Inferior parietal cortex (tissue), 1 donor: ENCODE measurements around the gene PLAAT2.
"Not testable (repeated sequence)": the region's sequence is repeated elsewhere in the genome, so short reads cannot be mapped to it uniquely, and the experiment has no call there.

ENCODE experiments used
- DNase-seq: peaks from one replicate; pipeline ENCODE4 v3.0.0-alpha.2; 2016; ENCODE audit errors: extremely low spot score

The PLAAT2 gene

DNA sequence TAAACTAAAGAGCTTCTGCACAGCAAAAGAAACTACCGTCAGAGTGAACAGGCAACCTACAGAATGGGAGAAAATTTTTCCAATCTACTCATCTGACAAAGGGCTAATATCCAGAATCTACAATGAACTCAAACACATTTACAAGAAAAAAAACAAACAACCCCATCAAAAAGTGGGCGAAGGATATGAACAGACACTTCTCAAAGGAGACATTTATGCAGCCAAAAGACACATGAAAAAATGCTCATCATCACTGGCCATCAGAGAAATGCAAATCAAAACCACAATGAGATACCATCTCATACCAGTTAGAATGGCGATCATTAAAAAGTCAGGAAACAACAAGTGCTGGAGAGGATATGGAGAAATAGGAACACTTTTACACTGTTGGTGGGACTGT is 15.7 kb upstream of the PLAAT2 start:
- not testable (repeated sequence) for DNase-seq

DNA sequence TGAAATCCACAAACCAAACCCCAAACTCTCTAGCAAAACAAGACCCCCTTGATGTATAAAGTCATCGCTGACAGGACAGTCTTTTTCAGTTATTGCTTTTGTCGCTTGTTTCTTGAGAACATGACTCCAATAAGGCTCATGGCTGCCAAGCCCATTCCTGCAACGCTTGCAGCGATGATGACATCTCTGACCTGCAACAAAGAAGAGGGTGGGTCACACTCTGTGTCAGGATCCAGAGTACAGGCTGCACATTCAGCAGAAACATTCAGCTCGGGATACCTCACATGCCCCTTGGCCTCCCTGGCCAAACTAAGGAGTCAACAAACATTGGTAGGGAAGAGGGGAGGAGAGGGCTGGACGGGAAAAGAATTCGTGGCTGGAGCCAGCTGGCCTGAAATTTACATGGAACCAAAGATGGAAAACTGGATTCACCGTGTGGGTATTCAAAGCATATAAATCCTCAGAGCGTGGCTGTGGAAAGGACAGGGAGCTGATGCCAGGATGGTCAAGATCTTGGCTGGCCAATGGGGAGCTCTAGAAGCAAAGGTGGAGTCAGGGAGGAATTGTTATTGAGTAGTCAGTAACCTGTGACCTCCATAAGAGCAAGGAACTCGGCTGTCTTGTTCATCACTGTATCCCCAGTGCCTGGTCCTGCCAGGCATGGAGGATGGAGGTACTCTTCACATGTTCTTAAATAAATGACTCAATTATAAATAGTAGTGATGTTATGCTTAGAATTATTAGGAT is 11.8 kb upstream of the PLAAT2 start:
- DNase-seq, result no peak

DNA sequence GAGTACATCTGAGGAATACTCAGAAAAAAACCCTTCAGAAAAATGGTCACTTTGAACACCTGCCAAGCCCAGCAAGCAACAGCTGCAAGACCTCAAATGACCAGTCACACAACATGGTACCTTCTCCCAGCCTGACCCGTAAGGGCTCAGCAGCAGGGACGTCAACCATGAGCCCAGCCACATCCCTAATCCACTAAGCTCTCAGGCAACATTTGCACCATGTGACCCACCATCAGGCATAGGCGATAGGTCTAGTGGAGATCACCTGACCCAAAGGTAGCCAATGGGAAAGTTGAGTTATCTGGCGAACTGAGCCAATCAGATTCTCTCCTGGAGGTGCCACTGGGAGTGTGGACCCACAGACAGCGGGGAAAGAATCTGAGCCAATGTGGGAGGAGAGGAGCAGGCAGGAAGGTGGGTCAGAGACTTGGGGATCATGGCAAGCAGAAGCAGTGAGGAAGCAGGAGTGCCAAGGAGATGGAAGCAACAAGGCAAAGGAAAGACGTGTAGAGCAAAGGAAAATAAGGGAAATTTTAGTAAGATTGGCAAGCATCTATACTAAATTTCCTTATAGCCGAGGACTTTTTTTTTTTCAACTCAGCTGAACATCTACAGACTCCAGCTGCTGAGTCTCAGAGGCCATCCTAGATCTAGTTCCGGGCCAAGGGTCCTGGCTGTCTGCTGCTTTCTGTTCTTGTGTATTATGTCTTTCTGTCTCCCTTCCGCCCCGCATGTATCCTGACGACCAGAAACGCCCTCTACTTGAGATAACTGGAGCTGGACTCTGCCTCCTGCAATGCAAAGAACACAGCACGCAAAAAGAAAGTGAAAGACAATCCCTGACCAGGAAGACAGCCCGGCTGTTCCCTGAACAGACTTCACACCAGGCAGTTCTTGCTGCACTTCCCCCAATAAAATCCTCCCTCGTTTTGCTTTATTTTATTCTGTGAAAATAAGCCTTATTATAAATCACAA is 11.0 kb upstream of the PLAAT2 start:
- no peak for DNase-seq

DNA sequence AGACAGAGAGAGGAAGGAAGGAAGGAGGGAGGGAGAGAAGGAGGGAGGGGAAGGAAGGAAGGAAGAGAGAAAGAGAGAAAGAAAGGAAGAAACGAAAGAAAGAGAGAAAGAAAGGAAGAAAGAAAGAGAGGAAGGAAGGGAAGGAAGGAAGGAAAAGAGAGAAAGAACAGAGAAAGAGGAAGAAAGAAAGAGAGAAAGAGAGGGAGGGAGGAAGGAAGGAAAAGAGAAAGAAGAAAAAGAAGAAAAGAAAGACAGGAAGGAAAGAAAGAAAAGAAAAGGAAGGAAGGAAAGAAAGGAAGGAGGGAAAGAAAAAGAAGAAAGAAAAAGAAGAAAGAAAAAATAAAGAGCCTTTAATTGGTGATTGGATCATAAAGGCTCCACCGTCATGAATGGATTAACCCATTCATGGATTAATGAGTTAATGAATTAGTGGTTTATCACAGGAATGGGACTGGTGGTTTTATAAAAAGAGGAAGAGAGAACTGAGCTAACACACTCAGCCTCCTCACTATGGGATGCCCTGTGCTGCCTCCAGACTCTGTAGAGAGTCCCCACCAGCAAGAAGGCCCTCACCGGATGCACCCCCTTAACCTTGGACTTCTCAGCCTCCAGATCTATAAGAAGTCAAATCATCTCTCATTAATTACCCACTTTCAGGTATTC is 9.0 kb upstream of the PLAAT2 start:
- DNase-seq, result no peak

DNA sequence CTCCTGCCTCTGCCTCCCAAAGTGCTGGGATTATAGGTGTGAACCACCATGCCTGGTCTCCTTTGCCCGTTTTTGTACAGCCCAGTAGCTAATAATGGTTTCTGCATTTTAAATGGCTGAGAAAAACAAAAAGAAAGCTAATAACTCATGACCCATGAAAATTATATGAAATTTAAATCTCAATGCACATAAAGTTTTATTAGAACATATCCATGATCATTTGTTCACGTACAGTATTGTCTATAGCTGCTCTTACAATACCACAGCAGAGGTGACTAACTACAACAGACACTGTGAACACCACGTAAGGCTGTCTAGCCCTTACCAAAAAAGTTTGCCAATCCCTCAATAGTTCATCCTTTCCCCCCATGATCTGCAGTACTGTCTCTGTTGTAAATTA is 6.4 kb upstream of the PLAAT2 start:
- no peak for DNase-seq

DNA sequence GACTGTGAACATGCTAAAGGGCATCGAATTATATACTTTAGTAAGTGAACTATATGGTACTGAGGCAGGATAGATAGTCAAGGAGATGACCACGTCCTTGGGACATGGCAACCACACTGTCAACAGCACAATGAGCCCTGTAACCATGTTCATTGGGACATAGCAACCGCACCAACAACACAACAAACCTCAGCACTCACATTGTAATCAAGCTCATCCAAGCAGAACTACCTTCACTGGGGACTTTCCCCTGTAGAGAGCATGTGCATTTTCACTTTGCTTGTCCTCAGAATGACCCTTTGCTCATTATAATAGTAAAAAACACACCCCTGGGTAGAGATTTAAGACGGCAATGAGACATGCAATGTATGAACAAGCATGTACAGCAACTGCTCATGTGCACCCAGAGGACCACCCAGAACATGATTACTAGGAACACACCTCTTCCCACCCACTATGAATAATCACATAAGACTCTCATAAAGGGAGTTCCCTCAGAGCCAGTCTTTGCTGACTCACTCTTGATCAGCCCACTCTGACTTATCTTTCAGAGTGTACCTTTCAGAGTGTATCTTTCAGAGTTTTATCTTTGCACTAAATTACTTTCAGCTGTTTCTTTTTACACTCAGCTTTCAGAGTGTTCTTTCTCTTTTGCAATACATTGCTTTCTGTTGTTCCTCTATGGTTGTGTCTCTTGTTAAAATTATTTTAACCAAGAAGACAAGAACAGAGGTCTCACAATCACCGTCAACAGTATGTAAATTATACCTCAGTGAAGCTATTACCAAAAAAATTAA is 4.1 kb upstream of the PLAAT2 start:
- no peak for DNase-seq

DNA sequence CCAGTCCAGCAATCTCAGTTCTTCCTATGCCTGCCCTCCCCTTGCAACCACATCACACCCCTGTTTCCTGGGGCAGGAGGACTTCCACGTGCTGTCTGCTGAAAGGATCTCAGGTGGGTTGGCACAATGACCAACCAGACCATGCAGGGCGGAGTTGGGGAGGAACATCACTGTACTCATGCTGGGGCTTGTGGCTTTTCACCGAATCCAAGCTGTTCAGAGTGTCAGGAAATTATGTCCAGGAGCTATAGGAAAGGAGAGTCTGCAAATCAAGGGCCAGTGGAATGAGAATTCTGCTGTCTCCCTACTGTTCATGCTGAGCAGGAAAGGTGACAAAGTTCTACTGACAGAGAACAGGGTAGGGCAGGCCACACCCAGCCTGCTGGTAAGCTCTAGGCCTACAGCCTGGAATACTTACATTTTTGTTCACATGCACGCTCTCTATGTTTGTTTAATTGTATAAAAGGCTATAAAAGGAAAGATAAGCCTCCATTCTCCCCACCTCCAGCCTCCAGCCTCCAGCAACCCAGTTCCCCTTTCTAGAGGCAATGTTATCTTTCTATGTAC is 1.7 kb upstream of the PLAAT2 start:
- no peak for DNase-seq

DNA sequence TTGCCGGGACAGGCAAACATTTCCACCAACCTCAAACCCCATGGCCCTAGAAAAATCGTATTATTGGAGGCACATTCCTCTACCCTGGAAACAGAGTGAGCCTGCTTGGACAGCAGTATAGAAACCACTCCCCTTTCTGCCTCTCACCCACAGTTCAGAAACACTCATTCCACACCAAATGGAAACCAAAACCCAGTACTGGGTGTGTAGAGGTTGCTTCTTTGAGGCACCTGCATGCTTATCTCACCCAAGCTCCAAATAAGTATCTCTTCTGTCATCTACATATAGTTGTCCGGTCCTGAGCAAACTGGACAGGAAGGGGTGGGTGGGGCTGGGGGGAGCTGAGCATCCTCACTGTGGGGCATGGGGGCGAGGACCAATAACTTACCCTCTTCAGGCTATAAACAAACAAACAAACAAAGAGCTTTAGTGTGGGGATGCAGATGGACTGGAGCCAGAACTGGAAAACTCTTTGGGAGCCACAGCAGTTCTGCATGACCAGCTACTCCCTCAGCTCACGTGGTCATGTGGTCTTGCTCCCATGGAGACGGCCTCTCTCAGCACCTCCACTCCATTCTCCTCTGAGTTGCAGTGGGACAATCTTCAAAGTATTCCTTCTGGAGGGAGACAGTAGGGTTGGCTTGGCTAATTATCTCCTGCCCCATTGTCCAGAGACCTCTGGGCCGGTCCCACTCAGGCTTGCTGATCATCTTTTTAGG is 1.0 kb upstream of the PLAAT2 start:
- DNase-seq, result no peak

DNA sequence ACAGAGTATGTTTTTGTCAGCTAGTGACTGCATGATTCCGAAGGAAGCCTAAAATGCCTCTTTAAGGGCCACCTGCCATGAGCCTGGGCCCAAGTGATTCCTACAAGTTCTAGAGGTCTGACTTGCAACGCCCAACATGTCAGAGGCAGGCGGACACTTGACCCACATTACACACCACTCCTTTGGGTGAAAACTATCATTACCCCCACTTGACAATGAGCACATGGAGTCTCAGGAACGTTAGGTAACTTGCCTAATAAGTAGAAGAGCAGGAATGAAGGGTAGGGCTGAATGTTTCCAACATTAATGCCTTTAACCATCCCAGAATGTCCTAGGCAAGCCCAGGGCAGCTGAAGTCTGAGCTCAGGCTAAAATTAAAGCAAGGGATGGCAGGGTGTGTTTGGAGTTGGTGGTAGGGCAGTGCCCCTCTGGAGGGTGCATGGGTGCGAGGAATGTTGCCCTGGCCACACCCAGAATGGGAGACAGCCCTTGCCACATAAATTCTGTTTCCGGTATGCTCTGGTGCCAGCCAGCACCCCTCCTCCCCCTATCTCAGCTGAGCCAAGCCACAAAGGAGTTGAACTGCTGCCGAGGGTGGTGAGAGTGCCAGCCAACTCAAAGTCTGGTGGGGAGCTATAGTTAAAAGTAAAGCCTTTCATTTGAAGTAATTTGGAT is 2.5 kb downstream of the PLAAT2 start:
- no peak for DNase-seq

DNA sequence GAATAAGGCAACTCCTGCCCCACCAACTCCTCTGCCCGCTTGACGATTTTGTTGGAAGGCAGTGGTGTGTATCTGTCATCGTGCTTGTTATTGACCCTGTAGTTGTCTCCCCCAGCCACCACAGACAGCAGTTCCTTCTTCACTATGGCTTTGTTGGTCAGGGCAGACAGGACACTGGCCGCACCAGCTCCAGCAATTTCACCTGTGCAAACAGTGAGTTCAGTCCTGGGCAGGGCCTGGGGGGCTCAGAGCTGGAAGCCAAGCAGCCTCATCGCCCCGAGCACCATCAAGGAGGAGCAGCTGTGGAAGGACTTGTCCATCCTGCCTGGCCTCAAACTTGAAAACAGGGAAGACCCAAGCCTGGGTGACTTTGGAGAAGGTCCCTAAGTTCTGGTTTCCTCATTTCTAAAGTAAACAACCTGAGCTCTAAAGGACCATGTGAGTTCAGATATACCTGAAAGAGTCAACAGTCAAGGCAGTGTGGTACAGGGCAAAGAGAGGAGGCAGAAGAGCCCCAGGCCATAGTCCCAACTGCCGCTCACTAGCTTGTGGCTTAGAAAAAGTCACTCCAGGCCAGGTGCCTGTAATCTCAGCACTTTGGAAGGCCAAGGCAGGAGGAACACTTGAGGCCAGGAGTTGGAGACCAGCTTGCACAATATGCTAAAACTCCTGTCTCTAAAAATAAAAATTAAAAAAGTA is 4.6 kb downstream of the PLAAT2 start:
- DNase-seq, result no peak

DNA sequence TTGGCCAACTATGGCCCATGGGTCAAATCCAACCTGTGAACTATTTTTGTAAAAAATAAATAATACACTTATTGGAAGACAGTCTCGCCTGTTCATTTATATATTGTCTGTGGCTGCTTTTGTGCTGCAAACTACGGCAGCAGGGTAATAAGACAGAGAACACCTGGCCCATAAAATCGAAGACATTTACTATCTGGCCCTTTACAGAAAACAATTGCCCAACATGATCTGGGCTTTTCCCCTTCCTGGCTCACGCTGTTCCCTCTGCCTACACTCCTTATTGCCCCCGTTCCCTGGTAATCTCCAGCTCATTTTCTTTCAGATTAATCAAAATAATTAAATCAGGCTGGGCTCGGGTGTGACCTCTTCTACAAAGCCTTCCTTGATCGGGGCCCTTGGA is 5.6 kb downstream of the PLAAT2 start:
- DNase-seq, result no peak

DNA sequence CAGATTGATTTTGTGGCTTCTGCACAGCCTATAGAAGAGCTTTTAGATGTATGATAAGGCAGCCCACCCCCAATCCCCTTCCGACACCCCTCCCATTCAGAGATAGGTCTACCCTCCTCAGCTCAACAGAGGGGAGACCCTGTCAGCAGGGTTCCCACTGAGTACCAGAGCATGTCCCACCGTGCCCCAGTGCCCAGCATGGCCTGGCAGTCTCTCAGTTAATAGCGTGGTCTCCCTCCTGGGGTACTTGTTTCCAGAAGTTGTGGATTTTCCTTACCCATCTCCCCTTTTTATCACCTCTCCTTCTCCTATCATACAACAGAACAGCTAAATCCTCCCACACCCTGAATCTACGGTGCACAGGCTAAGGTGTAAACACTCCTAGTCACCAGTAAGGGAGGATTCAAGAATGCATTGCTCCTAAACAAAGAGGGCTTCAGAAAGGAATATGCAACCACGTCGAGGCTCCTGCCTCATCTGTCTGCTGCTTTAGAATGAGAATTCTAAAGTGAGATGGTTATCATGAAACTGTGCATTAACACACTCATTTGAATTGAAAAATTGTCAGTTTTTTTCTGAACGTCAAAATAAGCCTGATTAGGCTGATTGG is 6.7 kb downstream of the PLAAT2 start:
- DNase-seq, result no peak

DNA sequence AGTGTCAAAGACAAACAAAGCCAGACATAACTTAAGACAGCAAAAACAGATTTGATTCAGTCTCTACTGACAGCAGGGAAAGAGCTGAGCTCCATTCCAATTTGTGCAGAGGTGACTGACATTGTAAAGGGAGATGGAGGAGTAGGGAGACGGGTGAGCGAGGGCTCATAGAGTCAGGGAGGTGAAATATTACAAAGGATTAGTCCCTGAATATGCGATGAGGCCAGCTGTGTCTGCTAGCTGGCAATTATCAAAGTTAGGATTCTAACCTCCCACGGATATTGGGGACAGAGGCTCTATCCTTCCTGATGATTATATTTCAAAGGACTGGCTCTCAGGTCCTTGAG is 8.3 kb downstream of the PLAAT2 start:
- no peak for DNase-seq

DNA sequence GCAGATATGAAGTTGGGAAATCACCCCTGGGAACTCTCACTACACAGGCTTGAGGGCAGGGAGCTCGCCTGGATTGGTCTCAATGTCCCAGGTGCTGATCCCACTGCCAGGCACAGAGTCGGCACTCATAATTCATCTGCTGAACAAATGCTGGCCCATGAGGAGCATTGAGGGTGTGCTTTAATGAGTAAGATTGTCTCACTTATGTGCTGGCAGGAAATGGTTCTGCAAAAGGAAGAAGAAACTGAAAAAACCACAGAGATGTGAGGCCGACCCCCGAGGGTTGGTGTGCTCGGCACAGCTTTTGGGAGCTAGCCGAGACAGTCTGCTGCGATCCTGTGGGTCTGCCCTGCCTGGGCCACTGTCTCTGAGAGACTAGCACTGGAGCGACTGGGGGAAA is 9.4 kb downstream of the PLAAT2 start:
- DNase-seq, result no peak

DNA sequence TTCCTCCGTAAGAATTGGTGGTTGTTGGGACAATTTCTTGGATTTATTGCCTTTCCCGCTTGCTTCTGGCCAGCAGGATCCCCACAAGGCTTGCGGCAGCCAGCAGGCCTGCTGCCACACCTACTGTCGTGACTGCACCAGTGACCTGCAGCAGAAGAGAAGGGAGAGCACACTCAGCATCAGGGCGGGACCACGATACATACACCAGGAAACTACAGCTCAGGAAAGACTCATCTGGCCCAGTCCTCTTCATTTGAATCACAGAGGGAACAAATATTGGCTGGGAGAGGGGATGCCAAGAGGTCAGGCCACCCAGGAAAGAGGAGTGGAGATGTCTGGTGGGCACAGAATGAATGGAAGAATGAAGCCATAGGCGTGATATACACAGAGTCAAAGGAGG is 10.3 kb downstream of the PLAAT2 start:
- no peak for DNase-seq

DNA sequence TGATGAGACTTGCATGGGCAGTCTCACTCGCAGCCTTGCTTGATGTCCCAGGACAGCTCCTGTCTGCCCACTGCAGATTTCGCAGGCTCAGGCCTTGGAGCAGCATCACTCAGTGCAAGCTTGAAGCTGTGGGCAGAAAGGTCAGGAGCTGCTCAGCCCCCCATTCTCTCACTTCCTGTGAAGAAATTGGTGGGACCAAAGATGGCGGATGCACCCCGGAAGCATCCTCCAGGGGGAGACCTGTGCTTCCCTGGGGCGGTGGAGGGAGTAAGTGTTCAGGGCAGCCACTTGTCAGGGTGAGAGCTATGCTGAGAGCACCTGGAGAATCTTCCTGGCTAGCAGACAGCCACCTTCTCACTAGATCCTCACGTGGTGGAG is 11.3 kb downstream of the PLAAT2 start:
- no peak for DNase-seq

DNA sequence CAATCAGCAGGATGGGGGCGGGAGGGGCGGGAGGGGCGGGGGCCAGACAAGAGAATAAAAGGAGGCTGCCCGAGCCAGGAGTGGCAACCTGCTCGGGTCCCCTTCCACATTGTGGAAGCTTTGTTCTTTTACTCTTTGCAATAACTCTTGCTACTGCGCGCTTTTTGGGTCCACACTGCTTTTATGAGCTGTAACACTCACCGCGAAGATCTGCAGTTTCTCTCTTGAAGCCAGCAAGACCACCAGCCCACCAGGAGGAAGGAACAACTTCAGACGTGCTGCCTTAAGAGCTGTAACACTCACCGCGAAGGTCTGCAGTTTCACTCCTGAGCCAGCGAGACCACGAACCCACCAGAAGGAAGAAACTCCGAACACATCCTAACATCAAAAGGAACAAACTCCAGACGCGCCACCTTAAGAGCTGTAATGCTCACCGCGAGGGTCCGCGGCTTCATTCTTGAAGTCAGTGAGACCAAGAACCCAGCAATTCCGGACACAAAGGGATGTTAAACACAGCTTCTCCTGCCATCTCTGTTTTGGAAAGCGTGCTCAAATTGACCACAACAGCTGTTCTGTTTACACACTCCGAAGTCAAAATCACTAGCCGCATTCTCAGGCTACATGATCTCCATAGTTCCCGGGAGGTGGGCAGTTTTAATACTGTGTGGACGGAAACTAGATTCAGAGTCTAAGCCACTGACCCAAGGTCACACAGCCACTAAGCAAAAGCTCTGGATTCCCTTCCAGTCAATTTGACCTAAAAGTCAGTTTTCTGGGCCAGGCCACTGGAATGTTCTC is 11.9 kb downstream of the PLAAT2 start:
- no peak for DNase-seq

DNA sequence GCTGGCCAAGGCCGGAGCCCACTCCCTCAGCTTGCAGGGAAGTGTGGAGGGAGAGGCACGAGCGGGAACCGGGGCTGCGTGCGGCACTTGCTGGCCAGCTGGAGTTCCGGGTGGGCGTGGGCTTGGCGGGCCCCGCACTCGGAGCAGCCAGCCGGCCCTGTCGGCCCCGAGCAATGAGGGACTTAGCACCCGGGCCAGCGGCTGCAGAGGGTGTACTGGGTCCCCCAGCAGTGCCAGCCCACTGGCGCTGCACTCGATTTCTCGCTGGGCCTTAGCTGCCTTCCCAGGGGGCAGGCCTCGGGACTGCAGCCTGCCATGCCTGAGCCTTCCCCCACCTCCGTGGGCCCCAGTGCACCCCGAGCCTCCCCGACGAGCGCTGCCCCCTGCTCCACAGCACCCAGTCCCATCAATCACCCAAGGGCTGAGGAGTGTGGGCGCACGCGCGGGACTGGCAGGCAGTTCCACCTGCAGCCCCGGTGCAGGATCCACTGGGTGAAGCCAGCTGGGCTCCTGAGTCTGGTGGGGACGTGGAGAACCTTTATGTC is 13.0 kb downstream of the PLAAT2 start:
- not testable (repeated sequence) for DNase-seq
